Small intestine (tissue), 16 donors: ENCODE results near the gene SEC11C. TPM values are rescaled to one million over a fixed set of nuclear protein-coding genes. Genes with fewer than 3 reads are reported as not detected.
A peak's percentile ranks its signal among the peaks of the same experiment; 100 is the strongest.

Experiments
- DNase-seq, 2 donors: peaks; one replicate each; pipeline versions ENCODE4 v3.0.0 to v3.0.0-alpha.2; 2013
- FAIRE-seq: peaks from 2 replicates; lab custom pipeline; 2012; peaks lifted over from hg19 to GRCh38; lab: Jason Lieb, UNC
- H3K27ac ChIP-seq, 3 donors: one replicate each; pipeline ENCODE4 v1.5.1; 2013; ENCODE audit warnings: low read length in 2 of 3, mild to moderate bottlenecking in 2 of 3, control low read depth in 1 of 3, inconsistent platforms in 1 of 3, low read depth in 1 of 3, moderate library complexity in 1 of 3
- H3K27me3 ChIP-seq, 3 donors: one replicate each; pipeline ENCODE4 v1.6.1; 2013; ENCODE audit warnings: low read length in 3 of 3, inconsistent platforms in 1 of 3; ENCODE audit not compliant: control insufficient read depth in 3 of 3, insufficient read depth in 3 of 3
- H3K36me3 ChIP-seq, 3 donors: one replicate each; pipeline ENCODE4 v1.6.1; 2013; ENCODE audit warnings: low read length in 3 of 3, inconsistent platforms in 1 of 3, low read depth in 1 of 3, mild to moderate bottlenecking in 1 of 3, moderate library complexity in 1 of 3; ENCODE audit not compliant: control insufficient read depth in 3 of 3, insufficient read depth in 2 of 3
- H3K4me1 ChIP-seq, 3 donors: one replicate each; pipeline ENCODE4 v1.6.1; 2013; ENCODE audit warnings: low read length in 2 of 3, inconsistent platforms in 1 of 3, low read depth in 1 of 3, mild to moderate bottlenecking in 1 of 3, moderate library complexity in 1 of 3; ENCODE audit not compliant: control insufficient read depth in 3 of 3, insufficient read depth in 2 of 3
- H3K4me3 ChIP-seq, 3 donors: one replicate each; pipeline ENCODE4 v1.5.1; 2013; ENCODE audit warnings: low read length in 3 of 3, control low read depth in 1 of 3, inconsistent platforms in 1 of 3, low read depth in 1 of 3, mild to moderate bottlenecking in 1 of 3, moderate library complexity in 1 of 3
- H3K9me3 ChIP-seq, 2 donors: one replicate each; pipeline ENCODE4 v1.6.1; 2013; ENCODE audit warnings: low read depth in 1 of 2, low read length in 1 of 2; ENCODE audit not compliant: control insufficient read depth in 2 of 2, insufficient read depth in 1 of 2
- WGBS, 3 donors: extraction: QIAGEN DNeasy Blood & Tissue Kit; methylation state at CpG; one replicate each; pipeline ENCODE4 v1.1.7; 2013; 5-methylcytosine and 5-hydroxymethylcytosine counted together
- long read RNA-seq, 10 donors: transcript quantifications; one replicate each; lab custom pipeline, GENCODE V29; 2026
- polyA plus RNA-seq, 4 donors: library from polyadenylated mRNA; stranded (reverse) in 3 of 4; unstranded in 1 of 4; fragments of 200-250 nt in 3 of 4; fragments of 120-200 nt in 1 of 4; gene quantifications; one replicate each; pipeline versions ENCODE4 v1.2.1 to v1.2.3, GENCODE V29; 2013
- donor health status: healthy with polysubstance abuse.
- donor health status: control.
- donor health status: control.
- donor health status: Bipolar disorder and iron deficiency.
- donor health status: healthy.

SEC11C gene
- 100 to 1,000 TPM in 2 of 4 donors, 10 to 100 TPM in 2; 38.7 to 164 (median 104) TPM for polyA plus RNA-seq
- long read RNA-seq, donor 1 = 0 reads
- long read RNA-seq, donor 2, transcript SEC11C-204 (6 exons, 1,202 nt) = major isoform, 23 of 25 reads
- long read RNA-seq, donor 2, partial matches to known transcripts = 0 of 25 reads
- long read RNA-seq, donor 2, other reads (novel, unspliced or antisense) = 0 of 25 reads
- long read RNA-seq, donor 3, transcript SEC11C-204 (6 exons, 1,202 nt) = major isoform, 35 of 51 reads
- long read RNA-seq, donor 3, partial matches to known transcripts = 5 of 51 reads
- long read RNA-seq, donor 3, other reads (novel, unspliced or antisense) = 0 of 51 reads
- long read RNA-seq, donor 4, partial matches to known transcripts = 0 of 1 reads
- long read RNA-seq, donor 4, other reads (novel, unspliced or antisense) = 0 of 1 reads
- long read RNA-seq, donor 5, transcript SEC11C-204 (6 exons, 1,202 nt) = major isoform, 14 of 22 reads
- long read RNA-seq, donor 5, partial matches to known transcripts = 0 of 22 reads
- long read RNA-seq, donor 5, other reads (novel, unspliced or antisense) = 0 of 22 reads
- long read RNA-seq, donor 6, transcript SEC11C-204 (6 exons, 1,202 nt) = major isoform, 34 of 44 reads
- long read RNA-seq, donor 6, partial matches to known transcripts = 0 of 44 reads
- long read RNA-seq, donor 6, other reads (novel, unspliced or antisense) = 0 of 44 reads
- long read RNA-seq, donor 7, transcript SEC11C-204 (6 exons, 1,202 nt) = major isoform, 16 of 17 reads
- long read RNA-seq, donor 7, partial matches to known transcripts = 0 of 17 reads
- long read RNA-seq, donor 7, other reads (novel, unspliced or antisense) = 0 of 17 reads
- long read RNA-seq, donor 8, partial matches to known transcripts = 0 of 3 reads
- long read RNA-seq, donor 8, other reads (novel, unspliced or antisense) = 0 of 3 reads
- long read RNA-seq, donor 9, transcript SEC11C-204 (6 exons, 1,202 nt) = major isoform, 9 of 14 reads
- long read RNA-seq, donor 9, partial matches to known transcripts = 0 of 14 reads
- long read RNA-seq, donor 9, other reads (novel, unspliced or antisense) = 0 of 14 reads
- long read RNA-seq, donor 10, transcript SEC11C-204 (6 exons, 1,202 nt) = major isoform, 53 of 78 reads
- long read RNA-seq, donor 10, transcript SEC11C-202 (4 exons, 2,054 nt) = minor isoform, 5 of 78 reads
- long read RNA-seq, donor 10, partial matches to known transcripts = 14 of 78 reads
- long read RNA-seq, donor 10, other reads (novel, unspliced or antisense) = 0 of 78 reads

DNA sequence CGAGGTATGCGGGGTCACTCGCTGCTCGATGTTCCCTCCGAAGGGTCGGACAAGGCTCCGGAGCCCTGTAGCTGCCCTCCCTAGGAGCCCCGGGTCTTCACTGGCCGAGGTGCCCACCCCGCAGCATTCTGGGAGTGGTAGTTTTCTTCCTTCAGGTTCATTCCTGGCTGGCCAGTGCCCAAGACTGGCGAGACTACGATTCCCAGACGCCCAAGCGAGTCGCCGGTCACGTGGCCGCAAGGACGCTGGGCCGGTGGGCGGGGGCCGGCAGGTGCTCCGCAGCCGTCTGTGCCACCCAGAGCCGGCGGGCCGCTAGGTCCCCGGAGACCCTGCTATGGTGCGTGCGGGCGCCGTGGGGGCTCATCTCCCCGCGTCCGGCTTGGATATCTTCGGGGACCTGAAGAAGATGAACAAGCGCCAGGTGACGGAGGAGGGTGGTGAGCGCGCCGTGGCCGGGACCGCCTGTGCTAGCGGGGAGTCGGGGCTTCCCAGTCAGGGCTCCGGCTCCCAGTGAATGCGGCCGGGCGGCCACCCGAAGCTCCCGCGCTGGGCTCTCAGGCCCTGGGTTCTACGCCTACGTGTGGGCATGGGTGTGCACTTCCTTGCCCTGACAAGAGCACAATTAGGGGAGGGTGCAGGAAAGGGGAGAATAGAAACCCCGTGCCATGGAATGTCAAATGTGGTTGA, at the start of gene SEC11C:
Gene SEC11C (plus strand): TSS at position 270 of the 687 bp plus-strand sequence. CDS start 65 bp downstream, at position 335.
- Histone ChIP-seq H3K9me3 (no peaks in the 10 kb centered on the region), H3K27me3 (peaks cover 0 to 5% (median 5%) of the 10 kb centered on the region in 3 donors), H3K27ac (peak within 1 kb of the TSS; percentile 77 to 97 (median 83)), H3K36me3 (no peaks in the 10 kb centered on the region), H3K4me3 (peak within 1 kb of the TSS; percentile 71 to 95 (median 80)), H3K4me1 (peaks cover 3 to 7% (median 3%) of the 10 kb centered on the region in 3 donors)
- WGBS, 3 donors = 0 to 1% (median 0%) methylated on average over 50 to 55 of the region's 55 CpGs
- peak; percentile 99 for DNase-seq
- FAIRE-seq = no peak

DNA sequence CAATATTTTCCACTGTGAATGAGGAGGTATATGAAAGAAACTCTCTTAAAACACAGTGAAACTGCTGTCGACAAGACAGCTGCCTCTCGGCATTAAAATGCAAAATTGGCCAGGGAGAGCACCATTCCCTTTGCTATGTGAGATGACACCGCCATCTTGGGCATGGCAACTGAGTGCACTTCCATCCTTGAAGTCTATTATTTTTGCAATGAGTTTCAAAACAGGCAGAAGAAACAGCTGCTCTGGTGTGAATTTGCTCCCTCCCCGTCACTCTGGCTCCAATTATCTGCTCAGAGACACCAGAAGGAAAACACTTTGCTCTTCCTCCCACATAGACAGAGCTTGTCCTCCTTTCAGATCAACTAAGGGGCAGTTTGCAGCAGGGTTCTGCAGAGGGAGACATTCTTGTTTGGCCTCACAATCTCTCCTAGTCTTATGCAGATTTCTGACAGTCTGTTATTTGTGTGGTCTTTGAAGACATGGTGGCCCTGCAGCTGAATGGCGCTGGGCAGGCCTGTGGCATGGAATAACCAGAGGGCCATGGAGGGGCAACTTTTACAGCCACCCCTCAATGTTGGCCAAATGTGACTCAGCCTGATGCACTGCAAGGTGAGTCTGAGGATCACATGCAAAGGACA, 48.6 kb upstream of the SEC11C start:
- Histone ChIP-seq H3K27me3 (no peaks in the 10 kb centered on the region), H3K9me3 (no peaks in the 10 kb centered on the region), H3K36me3 (no peaks in the 10 kb centered on the region), H3K4me1 (no peaks in the 10 kb centered on the region), H3K4me3 (no peak overlapping the region), H3K27ac (no peak overlapping the region)
- no peak for FAIRE-seq
- no peak for DNase-seq
- 85 to 88% (median 87%) methylated on average over 5 of the region's 5 CpGs for WGBS, 3 donors

DNA sequence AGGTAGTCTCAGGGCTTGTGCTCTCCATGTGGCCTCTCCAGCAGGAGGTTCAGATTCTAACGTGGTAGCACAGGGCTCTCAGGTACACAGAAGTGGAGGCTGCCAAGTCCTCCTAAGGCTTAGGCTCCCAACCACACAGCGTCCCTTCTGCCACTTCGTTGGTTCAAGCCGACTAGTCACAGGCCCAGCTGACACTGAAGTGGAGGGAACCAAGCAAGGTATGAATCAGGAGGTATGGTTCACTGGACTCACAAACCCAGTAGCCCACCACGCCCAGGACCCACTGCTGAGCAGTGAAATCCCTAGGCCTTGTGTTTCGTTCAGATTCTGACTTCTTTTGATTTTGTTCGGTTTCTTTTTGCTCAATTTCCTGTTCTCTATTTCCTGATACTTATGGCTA, 46.0 kb upstream of the SEC11C start:
- 82 to 88% (median 86%) methylated on average over 7 of the region's 7 CpGs for WGBS, 3 donors
- Histone ChIP-seq H3K9me3 (peaks cover 0 to under 1% of the 10 kb centered on the region in 2 donors), H3K4me1 (no peaks in the 10 kb centered on the region), H3K36me3 (no peaks in the 10 kb centered on the region), H3K27ac (no peak overlapping the region), H3K27me3 (no peaks in the 10 kb centered on the region), H3K4me3 (no peak overlapping the region)
- FAIRE-seq (no peak), DNase-seq (no peak)

DNA sequence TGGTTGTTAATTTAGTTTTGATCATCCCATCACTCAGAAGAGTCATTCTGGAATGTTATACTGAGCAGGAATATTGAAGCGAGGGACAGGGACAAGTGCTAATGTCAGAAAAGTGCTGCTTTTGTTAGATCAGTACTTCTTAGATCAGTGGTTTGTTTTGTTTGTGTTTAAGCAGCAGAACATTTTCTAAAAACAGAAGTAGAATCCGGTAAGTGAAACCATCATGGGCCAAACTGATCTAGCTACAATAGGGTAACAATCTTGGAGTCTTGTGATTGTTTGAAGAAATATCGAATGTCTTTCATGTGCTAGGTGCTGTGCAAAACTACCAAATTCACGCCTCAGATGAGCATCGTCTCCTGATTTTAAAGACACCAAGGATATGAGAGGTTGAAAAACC, 45.1 kb upstream of the SEC11C start:
- H3K27me3 ChIP-seq = peaks cover 0 to 2% (median under 1%) of the 10 kb centered on the region in 3 donors
- no peak for FAIRE-seq
- WGBS, 3 donors = 88 to 90% (median 88%) methylated on average over 5 of the region's 5 CpGs

DNA sequence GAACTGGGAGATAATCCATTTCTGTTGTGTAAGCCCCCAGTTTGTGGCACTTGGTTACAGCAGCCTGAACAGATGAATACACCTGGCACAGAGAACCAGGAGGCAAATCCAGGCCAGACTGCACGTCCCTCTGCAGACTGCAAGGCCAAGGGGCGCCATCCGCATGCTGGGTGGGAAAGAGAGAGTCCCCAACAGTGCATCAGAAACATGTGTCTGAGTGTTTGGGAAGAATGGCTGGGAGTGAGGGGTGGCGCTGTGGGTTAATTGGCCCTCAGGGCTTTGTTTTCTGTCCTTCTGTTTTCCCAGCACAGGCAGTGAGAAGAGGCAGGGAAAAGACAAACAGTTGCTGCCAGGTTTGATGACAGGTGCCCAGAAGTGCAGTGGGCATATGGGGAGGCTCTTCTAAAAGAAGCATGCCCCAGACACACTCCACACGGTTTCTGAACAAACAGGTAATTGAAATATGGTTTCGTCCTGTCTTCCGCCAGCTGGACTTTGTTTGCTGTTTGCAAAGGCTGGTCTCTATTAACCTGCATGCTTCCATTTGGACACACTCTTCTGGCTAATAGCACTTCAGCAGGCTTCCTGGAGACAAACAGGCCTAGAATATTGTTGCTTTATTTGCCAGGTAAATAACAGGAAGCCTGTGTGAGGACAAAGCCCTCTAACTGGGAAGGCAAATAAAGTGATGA, 43.4 kb upstream of the SEC11C start:
- Histone ChIP-seq H3K27ac (peak overlapping the region in 1 of 3 donors; percentile 28), H3K36me3 (no peaks in the 10 kb centered on the region), H3K9me3 (peaks cover 0 to 11% of the 10 kb centered on the region in 2 donors), H3K27me3 (peaks cover 0 to 5% (median 4%) of the 10 kb centered on the region in 3 donors), H3K4me3 (no peak overlapping the region), H3K4me1 (no peaks in the 10 kb centered on the region)
- WGBS, 3 donors = 67 to 77% (median 74%) methylated on average over 7 of the region's 7 CpGs
- peak in 1 of 2 donors; percentile 12 for DNase-seq
- no peak for FAIRE-seq

More for the DNA sequence above, 45.1 kb upstream of the SEC11C start:
- no peak overlapping the region for H3K4me3 ChIP-seq
- peaks cover 0 to 6% of the 10 kb centered on the region in 2 donors for H3K9me3 ChIP-seq
- no peak for DNase-seq
- no peaks in the 10 kb centered on the region for H3K36me3 ChIP-seq
- H3K4me1 ChIP-seq = no peaks in the 10 kb centered on the region
- H3K27ac ChIP-seq = no peak overlapping the region

DNA sequence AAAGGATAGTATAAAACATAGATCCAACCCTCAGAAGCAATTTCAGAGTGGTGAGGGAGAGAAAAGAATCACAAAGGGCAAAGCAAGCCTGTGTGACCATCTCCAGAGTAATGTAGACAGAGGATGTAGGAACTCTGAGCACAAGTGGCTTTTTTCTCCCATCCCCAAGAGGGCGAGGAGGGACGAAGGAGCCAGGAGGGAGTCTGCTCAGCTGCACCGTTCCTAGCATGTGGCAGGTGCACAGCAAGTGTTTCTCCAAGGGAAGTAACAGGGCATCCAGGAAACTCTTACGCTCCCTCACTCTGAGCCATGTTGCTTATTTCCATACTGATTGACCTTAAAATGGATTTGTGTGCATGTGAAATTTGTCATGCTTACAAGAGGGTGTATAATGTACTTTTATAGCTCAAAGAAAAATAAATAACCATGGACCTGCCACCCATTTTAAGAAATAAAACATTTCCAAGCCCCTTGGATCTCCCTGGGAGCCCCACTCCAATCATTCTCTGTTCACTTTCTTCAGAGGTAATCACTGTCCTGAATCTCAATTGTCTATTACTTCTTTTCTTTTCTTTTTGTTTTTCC, 37.8 kb upstream of the SEC11C start:
- H3K9me3 ChIP-seq = peaks cover 0 to 11% of the 10 kb centered on the region in 2 donors
- no peak overlapping the region for H3K27ac ChIP-seq
- DNase-seq = no peak
- WGBS, 3 donors = 38 to 46% (median 39%) methylated on average over 4 of the region's 4 CpGs
- H3K36me3 ChIP-seq = no peaks in the 10 kb centered on the region
- H3K4me3 ChIP-seq = no peak overlapping the region
- no peaks in the 10 kb centered on the region for H3K4me1 ChIP-seq
- no peak for FAIRE-seq
- peaks cover 0 to 11% (median 10%) of the 10 kb centered on the region in 3 donors for H3K27me3 ChIP-seq

DNA sequence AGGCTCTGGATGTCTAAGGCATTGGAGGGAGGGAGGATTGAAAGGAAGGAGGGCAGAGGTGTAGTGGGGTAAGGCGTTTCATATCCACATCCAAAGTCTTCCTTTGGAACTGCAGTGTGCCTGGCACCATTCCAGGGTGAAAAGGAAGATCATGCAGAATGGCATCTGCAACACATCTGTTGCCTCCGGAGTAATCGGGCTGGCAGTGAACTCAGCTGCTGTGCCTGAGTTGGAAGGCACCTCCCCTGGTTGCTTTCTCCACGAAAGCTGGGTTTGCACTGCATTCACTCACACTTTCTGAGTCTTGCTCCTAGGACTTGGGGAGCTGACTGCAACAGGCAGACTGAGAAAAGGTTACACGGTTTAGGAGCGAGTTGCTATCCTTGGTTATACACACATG, 30.3 kb upstream of the SEC11C start:
- FAIRE-seq = no peak
- Histone ChIP-seq H3K27ac (no peak overlapping the region), H3K27me3 (peaks cover 0 to 23% (median 23%) of the 10 kb centered on the region in 3 donors), H3K4me3 (no peak overlapping the region), H3K9me3 (no peaks in the 10 kb centered on the region), H3K36me3 (no peaks in the 10 kb centered on the region), H3K4me1 (no peaks in the 10 kb centered on the region)
- DNase-seq = no peak
- 52 to 59% (median 57%) methylated on average over 6 of the region's 6 CpGs for WGBS, 3 donors
